Progenitor cell of endocrine pancreas (in vitro differentiated cells): ENCODE results near the gene ID4. TPM values are rescaled to one million over a fixed set of nuclear protein-coding genes. Genes with fewer than 3 reads are reported as not detected.

Experiments used
- DNase-seq: peaks from one replicate; pipeline ENCODE4 v3.0.0; 2021; ENCODE audit warnings: low spot score; ENCODE audit not compliant: unreplicated experiment
- H3K27ac Mint-ChIP-seq: 2 replicates; pipeline ENCODE4 v1.8.0; 2021; ENCODE audit warnings: mild to moderate bottlenecking, moderate library complexity, mixed read lengths
- H3K27me3 Mint-ChIP-seq: 2 replicates; pipeline ENCODE4 v1.8.0; 2021; ENCODE audit warnings: mixed read lengths
- H3K36me3 Mint-ChIP-seq: 2 replicates; pipeline ENCODE4 v1.8.0; 2022; ENCODE audit warnings: mixed read lengths; ENCODE audit not compliant: insufficient read depth
- H3K4me1 Mint-ChIP-seq: 2 replicates; pipeline ENCODE4 v1.8.0; 2021; ENCODE audit warnings: low read depth, mixed read lengths
- H3K4me3 Mint-ChIP-seq: 2 replicates; pipeline ENCODE4 v1.8.0; 2021; ENCODE audit warnings: low read depth, mild to moderate bottlenecking, moderate library complexity, mixed read lengths
- H3K9me3 Mint-ChIP-seq: 2 replicates; pipeline ENCODE4 v1.8.0; 2021; ENCODE audit warnings: low read depth, mixed read lengths
- CTCF ChIP-seq: fragments of 200-600 bp; sonication (generic); IDR thresholded peaks from one replicate; pipeline ENCODE4 v1.5.0; 2021; ENCODE audit warnings: antibody characterized with exemption, mild to moderate bottlenecking; ENCODE audit not compliant: unreplicated experiment
- total RNA-seq: library from RNA; stranded (reverse); gene quantifications from 2 replicates; pipeline ENCODE4 v1.2.1, GENCODE V29; 2021

Gene ID4
- total RNA-seq, 1 donor from 2014 or later = 47.9 TPM

GRCh38 chr6:19839237-19839546 is 2.0 kb downstream of the ID4 start:
- H3K27me3 Mint-ChIP-seq = peaks cover 2% of the 10 kb centered on the region
- H3K4me1 Mint-ChIP-seq = peaks cover 38% of the 10 kb centered on the region

GRCh38 chr6:19839788-19840187 is 2.6 kb downstream of the ID4 start:
- Mint-ChIP-seq H3K27me3 (peaks cover 2% of the 10 kb centered on the region), H3K4me3 (peak overlapping the region; percentile 95), H3K36me3 (peaks cover 8% of the 10 kb centered on the region), H3K4me1 (peaks cover 42% of the 10 kb centered on the region), H3K9me3 (no peaks in the 10 kb centered on the region), H3K27ac (peak overlapping the region; percentile 94)
- DNase-seq = no peak
- no peak for TF ChIP-seq CTCF

More at GRCh38 chr6:19839237-19839546, 2.0 kb downstream of the ID4 start:
- no peak for TF ChIP-seq CTCF
- DNase-seq = no peak
- Mint-ChIP-seq H3K36me3 (peaks cover 8% of the 10 kb centered on the region), H3K27ac (peak overlapping the region; percentile 99), H3K4me3 (peak overlapping the region; percentile 95), H3K9me3 (no peaks in the 10 kb centered on the region)

GRCh38 chr6:19841181-19841580 is 4.0 kb downstream of the ID4 start:
- peaks cover 39% of the 10 kb centered on the region for H3K4me1 Mint-ChIP-seq

GRCh38 chr6:19842030-19842615 is 5.0 kb downstream of the ID4 start:
- Mint-ChIP-seq H3K27me3 (no peaks in the 10 kb centered on the region), H3K36me3 (peaks cover 9% of the 10 kb centered on the region), H3K4me1 (peaks cover 39% of the 10 kb centered on the region), H3K9me3 (no peaks in the 10 kb centered on the region), H3K27ac (peak overlapping the region; percentile 56), H3K4me3 (no peak overlapping the region)
- no peak for TF ChIP-seq CTCF
- no peak for DNase-seq

More at GRCh38 chr6:19841181-19841580, 4.0 kb downstream of the ID4 start:
- DNase-seq = no peak
- peaks cover 8% of the 10 kb centered on the region for H3K36me3 Mint-ChIP-seq
- no peak overlapping the region for H3K27ac Mint-ChIP-seq
- H3K27me3 Mint-ChIP-seq = no peaks in the 10 kb centered on the region
- peak overlapping the region; percentile 95 for H3K4me3 Mint-ChIP-seq
- no peak for TF ChIP-seq CTCF
- no peaks in the 10 kb centered on the region for H3K9me3 Mint-ChIP-seq

GRCh38 chr6:19844689-19845088 is 7.5 kb downstream of the ID4 start:
- H3K36me3 Mint-ChIP-seq = peaks cover 6% of the 10 kb centered on the region
- no peaks in the 10 kb centered on the region for H3K27me3 Mint-ChIP-seq
- no peak for TF ChIP-seq CTCF
- no peak overlapping the region for H3K27ac Mint-ChIP-seq
- no peaks in the 10 kb centered on the region for H3K9me3 Mint-ChIP-seq
- peaks cover 40% of the 10 kb centered on the region for H3K4me1 Mint-ChIP-seq
- DNase-seq = no peak
- H3K4me3 Mint-ChIP-seq = no peak overlapping the region
